K562 (cell line): ENCODE results near the gene PNLIPRP2. TPM values are rescaled to one million over a fixed set of nuclear protein-coding genes. Genes with fewer than 3 reads are reported as not detected.

ENCODE experiments used
- ATAC-seq: fragments of 200-7000 bp; cut with Tn5 transposase; 3 replicates; pipeline ENCODE4 v1.9.1; 2020; ENCODE audit warnings: moderate library complexity
- BruUV-seq: library from RNA; stranded (reverse); fragments of 400-500 nt; replicated peaks from 2 replicates; lab custom pipeline; 2021; lab: Mats Ljungman, UMichigan
- CTCF ChIA-PET: fragments of 300-600 bp; formaldehyde crosslinking; extraction: SDS; loops from one replicate; lab custom pipeline; 2021; ENCODE audit warnings: low intra/inter-chr PET ratio; lab: Yijun Ruan, JAX
- POLR2A ChIA-PET: fragments of 300-600, 350-650 bp; sonication (Branson Sonifier 250); formaldehyde crosslinking; extraction: SDS; loops from one replicate; lab custom pipeline; 2021; ENCODE audit warnings: antibody characterized with exemption, inconsistent platforms; lab: Yijun Ruan, JAX
- DNase-seq, 4 experiments: peaks; one replicate each; pipeline versions ENCODE4 v3.0.0 to v3.0.0-alpha.2; 2011 to 2018; ENCODE audit warnings: low spot score in 3 of 4, mixed read lengths in 3 of 4; ENCODE audit errors: extremely low read depth in 1 of 4
- FAIRE-seq: peaks from 2 replicates; lab custom pipeline; 2011; peaks lifted over from hg19 to GRCh38; lab: Jason Lieb, UNC
- H2AFZ ChIP-seq: 2 replicates; pipeline ENCODE4 v1.6.0; 2011; ENCODE audit warnings: low read depth, low read length, control low read depth, inconsistent platforms
- H3K27ac ChIP-seq: fragments of 200-600 bp; 3 replicates; pipeline ENCODE4 v1.8.0; 2011; ENCODE audit warnings: low read depth, mild to moderate bottlenecking, control low read depth, inconsistent platforms, low read length, moderate library complexity, mixed read lengths; ENCODE audit errors: extremely low read depth
- H3K27me3 ChIP-seq, 2 experiments: fragments of 300-600 bp in 1 of 2; 2 replicates in 1 of 2; 3 replicates in 1 of 2; pipeline versions ENCODE4 v1.6.0 to v1.8.0; 2011; ENCODE audit warnings: inconsistent platforms in 2 of 2, low read length in 2 of 2, mild to moderate bottlenecking in 1 of 2, mixed read lengths in 1 of 2, moderate library complexity in 1 of 2; ENCODE audit not compliant: control insufficient read depth in 2 of 2, insufficient read depth in 2 of 2
- H3K36me3 ChIP-seq: fragments of 300-600 bp; 3 replicates; pipeline ENCODE4 v1.8.0; 2011; ENCODE audit warnings: mild to moderate bottlenecking, low read length, inconsistent platforms; ENCODE audit not compliant: control insufficient read depth, insufficient read depth
- H3K4me1 ChIP-seq, 2 experiments: fragments of 200-600 bp in 1 of 2; replicated peaks in 1 of 2; 2 replicates in 1 of 2; 3 replicates in 1 of 2; pipeline versions ENCODE4 v1.5.1 to v1.8.0; 2011; ENCODE audit warnings: inconsistent platforms in 2 of 2, low read length in 2 of 2, mild to moderate bottlenecking in 1 of 2, mixed read lengths in 1 of 2, moderate library complexity in 1 of 2; ENCODE audit not compliant: control insufficient read depth in 2 of 2, insufficient read depth in 2 of 2
- H3K4me2 ChIP-seq: 2 replicates; pipeline ENCODE4 v1.6.1; 2011; ENCODE audit warnings: low read length, control low read depth, inconsistent platforms, mixed read lengths; ENCODE audit not compliant: insufficient read depth
- H3K4me3 ChIP-seq: fragments of 200-600 bp; sonication (generic), shearing (Covaris generic); 2 replicates; pipeline ENCODE4 v1.5.1; 2016; ENCODE audit warnings: control low read depth, inconsistent platforms
- H3K79me2 ChIP-seq: fragments of 200-600 bp; 3 replicates; pipeline ENCODE4 v1.8.0; 2011; ENCODE audit warnings: low read length, inconsistent platforms; ENCODE audit not compliant: control insufficient read depth, insufficient read depth
- H3K9ac ChIP-seq, 2 experiments: 2 replicates each; pipeline versions ENCODE4 v1.6.0 to v1.6.1; 2011; ENCODE audit warnings: low read depth in 2 of 2, low read length in 2 of 2, control low read depth in 1 of 2, inconsistent platforms in 1 of 2, mild to moderate bottlenecking in 1 of 2, mixed read lengths in 1 of 2; ENCODE audit not compliant: insufficient read depth in 1 of 2
- H3K9me1 ChIP-seq: one replicate; pipeline ENCODE4 v1.6.0; 2011; ENCODE audit warnings: inconsistent platforms, mild to moderate bottlenecking, low read length, moderate library complexity; ENCODE audit not compliant: control insufficient read depth, insufficient read depth
- H3K9me3 ChIP-seq: replicated peaks from 2 replicates; pipeline ENCODE4 v1.5.1; 2011; ENCODE audit warnings: low read depth, low read length, inconsistent platforms; ENCODE audit not compliant: control insufficient read depth, insufficient read depth
- H4K20me1 ChIP-seq: replicated peaks from 2 replicates; pipeline ENCODE4 v1.6.1; 2011; ENCODE audit warnings: low read length, inconsistent platforms, mixed read lengths; ENCODE audit not compliant: control insufficient read depth, insufficient read depth
- ASH1L ChIP-seq: fragments of 450-650 bp; IDR thresholded peaks from 2 replicates; pipeline ENCODE4 v1.6.1; 2018; ENCODE audit warnings: borderline replicate concordance, mild to moderate bottlenecking, low read depth; ENCODE audit not compliant: partially characterized antibody
- BRF2 ChIP-seq: IDR thresholded peaks from 3 replicates; pipeline ENCODE4 v1.6.1; 2011; ENCODE audit warnings: borderline replicate concordance, mild to moderate bottlenecking; ENCODE audit not compliant: insufficient read length, insufficient read depth
- ESRRB ChIP-seq: fragments of 250-450 bp; sonication (Bioruptor Pico); IDR thresholded peaks from 2 replicates; pipeline ENCODE4 v1.5.0; 2020; ENCODE audit warnings: mild to moderate bottlenecking, moderate library complexity, borderline replicate concordance
- ETV6 ChIP-seq, 3 experiments: fragments of 150-350 bp in 1 of 3; sonication (generic) in 1 of 3; formaldehyde crosslinking in 1 of 3; IDR thresholded peaks; 2 replicates each; pipeline versions ENCODE4 v1.6.1 to v1.8.0; 2014 to 2022; ENCODE audit warnings: borderline replicate concordance in 2 of 3, low read depth in 2 of 3, antibody characterized with exemption in 1 of 3, low read length in 1 of 3, mild to moderate bottlenecking in 1 of 3, missing genetic modification reagents in 1 of 3
- NRF1 ChIP-seq, 2 experiments: fragments of 450-650 bp; IDR thresholded peaks in 1 of 2; conservative IDR thresholded peaks in 1 of 2; 2 replicates each; pipeline ENCODE4 v1.6.1; 2014; ENCODE audit warnings: mild to moderate bottlenecking in 2 of 2
- POLR3A ChIP-seq: IDR thresholded peaks from 2 replicates; pipeline ENCODE4 v1.6.1; 2011; ENCODE audit warnings: borderline replicate concordance, mild to moderate bottlenecking, moderate library complexity; ENCODE audit not compliant: insufficient read length, insufficient read depth; ENCODE audit errors: extremely low read depth
- RAD21 ChIP-seq, 2 experiments: fragments of 250-450 bp in 1 of 2; fragments of 450-650 bp in 1 of 2; sonication (Bioruptor Pico) in 1 of 2; formaldehyde crosslinking in 1 of 2; IDR thresholded peaks in 1 of 2; conservative IDR thresholded peaks in 1 of 2; 2 replicates each; pipeline versions ENCODE4 v1.4.0 to v1.8.0; 2020 to 2022; ENCODE audit warnings: mild to moderate bottlenecking in 2 of 2, moderate library complexity in 1 of 2
- RNF2 ChIP-seq: sonication (generic); IDR thresholded peaks from 2 replicates; pipeline ENCODE4 v1.6.1; 2016
- SNIP1 ChIP-seq: fragments of 450-650 bp; IDR thresholded peaks from 2 replicates; pipeline ENCODE4 v1.7.1; 2017; ENCODE audit warnings: low read depth, mild to moderate bottlenecking
- ZBTB33 ChIP-seq: sonication (generic); formaldehyde crosslinking; IDR thresholded peaks from 2 replicates; pipeline ENCODE4 v1.8.1; 2023; ENCODE audit warnings: mild to moderate bottlenecking, missing genetic modification reagents
- ZNF174 ChIP-seq: fragments of 250-450 bp; sonication (Bioruptor Pico); IDR thresholded peaks from 2 replicates; pipeline ENCODE4 v1.4.0; 2020; ENCODE audit warnings: mild to moderate bottlenecking
- ZNF561 ChIP-seq: fragments of 450-650 bp; formaldehyde crosslinking; conservative IDR thresholded peaks from 2 replicates; pipeline ENCODE4 v1.4.0; 2020; ENCODE audit warnings: mild to moderate bottlenecking, moderate library complexity
- ZNF77 ChIP-seq: fragments of 250-450 bp; sonication (Bioruptor Pico); IDR thresholded peaks from 2 replicates; pipeline ENCODE4 v1.5.0; 2020
- WGBS: fragments of 100-300 bp; shearing (Covaris generic); methylation state at CpG from one replicate; pipeline ENCODE4 v1.1.6; 2016; ENCODE audit warnings: low coverage, mixed read lengths; ENCODE audit not compliant: insufficient coverage; ENCODE audit errors: missing lambda C conversion rate; 5-methylcytosine and 5-hydroxymethylcytosine counted together
- in situ Hi-C: fragments of 300-500 bp; cut with MboI; formaldehyde crosslinking; loops from 4 replicates; pipeline ENCODE4 v1.15.0; 2018; ENCODE audit warnings: inconsistent platforms, mixed read lengths
- intact Hi-C: fragments of 100-400 bp; cut with micrococcal nuclease; formaldehyde crosslinking; loops from 2 replicates; pipeline ENCODE4 v1.14.2; 2022
- polyA plus RNA-seq, 8 experiments: library from polyadenylated mRNA; depleted of rRNA in 4 of 8; stranded (reverse) in 5 of 8; unstranded in 3 of 8; fragments of >200 nt; fragmentation: Nextera tagmentation in 2 of 8; fragmentation: Illumina TruSeq in 1 of 8; extraction: Ambion mirVana in 2 of 8; extraction: Trizol in 1 of 8; gene quantifications; 2 replicates each; pipeline versions ENCODE4 v1.2.1 to v1.2.3, GENCODE V29; 2011 to 2014; ENCODE audit warnings: inconsistent platforms in 1 of 8, missing spikeins in 1 of 8
- total RNA-seq, 7 experiments: library from RNA; depleted of rRNA in 6 of 7; stranded (reverse); fragments of >200 nt in 6 of 7; fragmentation: Illumina TruSeq in 2 of 7; extraction: Trizol in 2 of 7; gene quantifications; 2 replicates each; pipeline versions ENCODE4 v1.2.1 to v1.2.3, GENCODE V29; 2011 to 2021; ENCODE audit warnings: low replicate concordance in 1 of 7

PNLIPRP2 gene
- total and polyA plus RNA-seq, 9 of the 15 experiments (the other 6 are each of a cell fraction or from before 2014, with no cell fraction given), result 0.38 TPM; not detected in 8

GRCh38 chr10:116668018-116668417 lies 47.3 kb downstream of the PNLIPRP2 start:
- DNase-seq, result no peak
- no peak for FAIRE-seq
- ChIA-PET POLR2A (no interaction called here), CTCF (no interaction called here)
- no peaks in the 10 kb centered on the region for H3K36me3 ChIP-seq
- H3K27ac ChIP-seq, result no peak overlapping the region
- intact Hi-C loops, result no loop called here
- no peaks in the 10 kb centered on the region for H3K9me3 ChIP-seq
- BruUV-seq, result no TSS peak
- WGBS, result 0% methylated on average over 9 of the region's 9 CpGs
- ATAC-seq, result no peak
- peaks cover 0 to 6% of the 10 kb centered on the region in 2 experiments; a peak in 2 of 5 replicates for H3K4me1 ChIP-seq
- no peak overlapping the region for H3K4me3 ChIP-seq
- H3K9ac ChIP-seq, result no peak overlapping the region
- peaks cover 0 to 28% of the 10 kb centered on the region in 2 experiments; a peak in 2 of 5 replicates for H3K27me3 ChIP-seq
- H3K9me1 ChIP-seq, result no peaks in the 10 kb centered on the region
- TF ChIP-seq NRF1 (conservative IDR thresholded peaks at IDR 0.05 in 1 of 2, IDR thresholded peaks at IDR 0.05 in 1 of 2) (no peak), RNF2 (no peak), ZNF77 (CRISPR knock-in tag) (no peak), ETV6 (IDR thresholded peaks at IDR 0.05; ENCODE audit: borderline replicate concordance in 1 of 2, low read depth in 2 of 2, low read length in 1 of 2) (no peak), ETV6 (CRISPR knock-in tag; IDR thresholded peaks at IDR 0.05; ENCODE audit: borderline replicate concordance) (no peak), POLR3A (no peak), ESRRB (CRISPR knock-in tag) (no peak), ASH1L (no peak), ZNF561 (CRISPR knock-in tag) (no peak), RAD21 (CRISPR knock-in tag; conservative IDR thresholded peaks at IDR 0.05 in 1 of 2, IDR thresholded peaks at IDR 0.05 in 1 of 2) (no peak), ZBTB33 (CRISPR knock-in tag) (no peak), ZNF174 (CRISPR knock-in tag) (no peak), SNIP1 (no peak), BRF2 (no peak)
- no peaks in the 10 kb centered on the region for H3K79me2 ChIP-seq
- H4K20me1 ChIP-seq, result no peaks in the 10 kb centered on the region
- in situ Hi-C loops, result no loop called here
- no peak overlapping the region for H2AFZ ChIP-seq
- H3K4me2 ChIP-seq, result no peak overlapping the region
